HG02884 (cell line): ENCODE results near the gene CLEC4F.
"Not testable (repeated sequence)": the region's sequence is repeated elsewhere in the genome, so short reads cannot be mapped to it uniquely, and the experiment has no call there.

Source experiments
- ATAC-seq: cut with Tn5 transposase; IDR thresholded peaks from one replicate; pipeline ENCODE4 v1.9.1; 2021; ENCODE audit warnings: mild to moderate bottlenecking, moderate library complexity; ENCODE audit not compliant: unreplicated experiment

The CLEC4F gene

DNA sequence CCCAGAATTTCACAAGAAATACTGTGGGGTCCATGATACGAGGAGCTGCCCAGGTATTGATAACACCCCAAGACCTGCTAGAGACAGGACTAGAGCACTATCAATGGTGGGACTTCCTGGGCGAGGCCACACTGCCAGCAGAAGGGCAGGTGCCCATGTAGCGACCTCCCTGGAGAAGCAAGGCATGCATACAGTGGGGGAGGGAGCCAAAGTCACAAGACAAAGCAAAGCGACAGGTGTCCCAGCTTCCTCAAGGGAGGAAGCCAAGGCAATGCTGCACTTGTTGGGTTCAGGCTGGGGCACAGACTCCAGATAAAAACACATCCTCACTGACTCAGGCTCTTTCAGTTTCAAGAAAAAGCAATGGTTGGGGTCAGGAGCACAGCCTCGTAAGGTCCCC is 7.7 kb upstream of the CLEC4F start:
- ATAC-seq: no peak

DNA sequence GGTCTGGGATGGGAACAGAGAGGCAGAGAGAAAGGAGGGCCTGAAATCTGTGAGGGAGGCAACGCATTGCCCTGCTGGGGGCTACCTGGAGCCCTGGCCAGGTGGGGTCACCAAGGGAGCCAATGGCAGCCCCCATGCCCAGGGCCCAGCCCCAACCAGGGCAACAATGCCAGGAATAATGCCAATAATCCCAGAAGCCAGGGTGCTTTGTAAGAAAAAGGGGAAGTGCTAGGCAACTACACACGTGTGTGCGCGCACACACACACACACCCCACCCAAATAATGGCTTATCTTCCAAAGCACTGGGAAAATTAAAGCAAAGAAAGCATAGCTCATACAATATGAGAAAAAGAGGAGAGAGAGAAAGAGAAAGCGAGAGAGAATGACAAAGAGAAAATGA is 7.0 kb upstream of the CLEC4F start:
- no peak for ATAC-seq

DNA sequence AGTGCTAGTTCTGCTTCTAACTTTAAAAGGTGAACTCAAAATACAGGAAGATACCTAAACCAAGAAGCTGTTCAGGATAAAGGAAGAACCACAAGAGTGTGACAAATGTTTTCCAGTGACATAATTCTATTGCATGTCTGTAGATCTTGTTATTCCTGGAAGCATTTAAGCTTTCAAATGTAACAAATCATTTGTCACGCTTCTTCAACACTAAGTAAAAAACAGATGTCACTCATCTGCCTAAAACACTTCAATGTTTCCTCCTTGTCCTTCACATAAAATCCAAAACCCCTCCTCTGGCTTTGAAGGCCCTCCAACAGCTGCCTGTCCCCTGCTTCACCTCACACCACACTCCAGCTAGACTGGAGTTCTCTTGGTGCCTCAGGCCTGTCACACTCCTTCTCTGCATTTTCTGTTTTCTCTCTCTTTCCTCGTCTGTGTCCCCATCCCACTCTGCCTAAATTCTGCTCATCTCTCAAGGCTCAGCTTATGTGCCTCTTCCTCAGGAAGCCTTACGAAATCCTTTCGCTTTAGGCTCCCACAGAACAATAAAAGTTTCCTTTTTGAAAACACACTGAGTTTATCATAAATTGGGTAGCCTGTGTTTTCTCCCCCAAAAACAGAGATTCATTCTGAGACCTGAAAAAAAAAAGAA is 6.4 kb upstream of the CLEC4F start:
- ATAC-seq: no peak

DNA sequence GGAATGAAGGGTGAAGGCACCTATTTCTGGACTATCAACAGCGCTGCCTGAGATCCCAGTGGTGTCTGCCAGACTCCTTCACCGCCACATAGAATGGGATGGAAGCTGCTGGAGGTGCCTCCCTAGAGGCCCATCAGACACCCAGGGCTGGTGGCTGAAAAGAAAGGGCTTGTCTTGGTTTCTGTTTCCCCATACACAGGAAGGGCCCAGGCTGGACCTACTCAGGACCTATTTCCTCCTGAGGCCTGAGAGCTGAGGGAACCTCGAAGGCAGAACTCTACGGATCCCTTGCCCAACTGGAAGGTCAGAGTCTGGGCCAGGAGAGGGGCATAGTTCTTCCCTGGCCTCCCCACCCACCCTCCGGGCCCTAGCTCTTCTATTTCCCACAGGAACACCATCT is 2.9 kb upstream of the CLEC4F start:
- no peak for ATAC-seq

DNA sequence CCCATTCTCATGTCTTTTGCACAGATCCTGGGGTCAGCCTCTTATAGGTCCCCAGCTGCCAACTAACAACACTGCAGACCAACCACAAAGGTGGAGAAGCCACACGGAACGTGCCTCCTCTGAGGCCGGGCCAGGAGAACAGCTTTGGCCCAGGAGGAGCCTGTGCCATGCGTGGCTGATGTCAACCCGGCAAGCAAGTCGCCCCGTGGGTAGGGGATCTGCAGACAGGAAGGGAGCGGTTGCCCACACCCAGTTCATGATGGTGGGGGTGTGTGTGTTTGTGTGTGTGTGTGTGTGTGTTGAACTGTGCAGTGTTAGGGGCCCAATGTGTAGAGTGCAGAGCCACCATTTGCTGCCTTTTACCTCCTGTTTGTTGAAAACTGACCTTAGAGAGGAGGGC is 2.4 kb upstream of the CLEC4F start:
- no peak for ATAC-seq

DNA sequence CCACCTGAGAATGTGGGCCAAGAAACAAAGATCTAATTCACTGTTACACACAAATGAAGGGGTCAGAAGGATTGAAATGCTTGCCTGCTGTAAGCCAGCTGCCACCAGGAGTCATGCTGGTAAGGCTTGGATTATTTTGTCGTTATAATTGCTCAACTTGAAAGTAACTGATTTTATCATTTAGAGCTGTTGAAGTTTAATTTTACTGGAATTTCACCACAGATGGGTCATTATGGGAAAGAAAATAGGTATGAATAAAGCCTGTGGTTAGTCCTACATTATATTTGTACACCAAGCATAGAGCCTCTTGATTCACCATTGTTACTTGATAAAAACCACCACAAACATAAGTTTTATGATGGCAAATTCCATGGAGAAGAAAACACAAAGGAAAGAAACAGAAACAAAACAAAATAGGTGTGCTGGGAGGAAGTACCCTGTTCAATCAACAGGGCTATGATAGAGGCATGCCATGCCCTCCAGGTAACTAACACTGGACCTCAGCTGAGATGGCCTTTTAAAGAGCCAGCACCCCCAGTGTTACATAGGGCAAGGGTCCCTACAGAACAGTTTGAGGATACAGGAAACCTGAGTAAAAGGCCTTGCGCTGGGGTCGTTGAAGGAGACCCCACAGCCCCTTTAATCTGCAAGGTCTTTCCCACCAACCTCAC is 3.0 kb downstream of the CLEC4F start:
- ATAC-seq: no peak

DNA sequence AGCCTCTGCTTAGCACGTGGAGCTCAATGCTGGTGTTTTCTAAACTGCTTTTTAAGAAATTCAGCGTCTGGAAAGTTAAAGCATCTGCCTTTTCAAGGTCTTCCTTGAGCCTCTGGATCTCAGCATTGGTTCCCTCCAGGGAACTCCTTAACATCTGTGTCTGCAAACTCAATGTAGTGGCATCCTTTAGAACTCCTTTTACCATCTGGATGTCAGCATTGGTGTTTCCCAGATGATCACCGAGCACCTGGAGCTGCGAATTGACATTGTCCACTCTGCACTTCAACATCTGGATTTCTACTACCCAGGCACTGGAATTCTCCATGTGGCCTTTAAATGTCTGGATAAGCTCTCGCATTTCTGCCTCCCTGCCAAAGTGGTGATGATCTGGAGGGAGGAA is 3.7 kb downstream of the CLEC4F start:
- no peak for ATAC-seq

DNA sequence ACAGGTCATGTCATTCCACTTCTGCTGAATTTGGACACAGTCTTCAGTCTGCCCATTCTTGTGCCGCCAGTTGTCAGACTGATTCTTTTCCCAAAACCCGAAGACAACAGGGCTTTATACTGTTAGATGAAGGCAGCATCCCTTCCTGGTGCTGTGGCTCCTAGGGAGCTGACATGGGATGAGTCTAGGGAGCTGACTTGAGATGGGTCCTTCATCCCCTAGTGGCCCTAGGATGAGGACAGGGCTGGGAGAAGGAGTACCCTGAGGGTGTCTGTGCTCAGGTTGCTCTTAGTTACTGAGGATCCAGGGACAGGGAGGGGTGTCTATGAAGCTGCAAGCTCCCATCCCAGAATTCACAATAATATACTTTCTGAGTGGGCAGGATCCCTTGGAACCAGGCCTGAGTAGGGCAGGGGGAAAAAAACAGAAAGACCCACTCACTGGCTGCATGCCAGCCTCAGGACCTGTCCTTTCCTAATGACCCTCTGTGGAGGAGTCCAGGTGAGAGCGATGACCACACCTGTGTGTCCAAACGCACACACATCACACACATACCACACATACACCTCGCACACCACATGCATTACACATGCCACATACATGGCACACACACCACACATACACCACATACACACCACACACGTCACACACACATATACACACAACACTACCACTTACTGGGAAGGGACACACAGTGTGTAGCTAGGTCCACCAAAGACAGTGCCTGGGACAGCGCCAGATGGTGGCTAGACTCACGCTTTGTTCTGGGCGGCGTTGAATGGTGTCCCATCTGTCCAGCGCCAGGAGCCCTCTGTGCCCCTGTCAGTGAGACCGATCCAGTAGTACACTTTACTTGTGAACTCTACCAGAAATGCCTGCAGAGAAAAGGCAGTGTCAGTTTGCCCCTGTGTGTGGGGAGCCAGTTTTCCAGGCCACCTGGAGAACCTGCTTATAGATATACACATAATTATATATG is 11.1 kb downstream of the CLEC4F start:
- no peak for ATAC-seq

DNA sequence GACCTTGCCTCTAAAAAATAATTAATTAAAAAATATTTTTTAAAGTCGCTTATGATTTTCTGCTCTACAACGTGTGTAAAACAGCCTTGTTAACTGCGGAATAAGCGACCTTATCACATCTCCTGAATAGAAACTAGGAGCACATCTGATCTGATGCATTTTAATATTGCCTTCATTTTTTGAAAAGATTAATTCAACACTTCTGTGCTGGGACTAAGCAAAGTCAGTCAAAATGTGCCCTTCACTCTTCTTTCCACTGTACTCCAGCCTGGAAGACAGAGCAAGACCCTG is 12.6 kb downstream of the CLEC4F start:
- ATAC-seq: no peak

DNA sequence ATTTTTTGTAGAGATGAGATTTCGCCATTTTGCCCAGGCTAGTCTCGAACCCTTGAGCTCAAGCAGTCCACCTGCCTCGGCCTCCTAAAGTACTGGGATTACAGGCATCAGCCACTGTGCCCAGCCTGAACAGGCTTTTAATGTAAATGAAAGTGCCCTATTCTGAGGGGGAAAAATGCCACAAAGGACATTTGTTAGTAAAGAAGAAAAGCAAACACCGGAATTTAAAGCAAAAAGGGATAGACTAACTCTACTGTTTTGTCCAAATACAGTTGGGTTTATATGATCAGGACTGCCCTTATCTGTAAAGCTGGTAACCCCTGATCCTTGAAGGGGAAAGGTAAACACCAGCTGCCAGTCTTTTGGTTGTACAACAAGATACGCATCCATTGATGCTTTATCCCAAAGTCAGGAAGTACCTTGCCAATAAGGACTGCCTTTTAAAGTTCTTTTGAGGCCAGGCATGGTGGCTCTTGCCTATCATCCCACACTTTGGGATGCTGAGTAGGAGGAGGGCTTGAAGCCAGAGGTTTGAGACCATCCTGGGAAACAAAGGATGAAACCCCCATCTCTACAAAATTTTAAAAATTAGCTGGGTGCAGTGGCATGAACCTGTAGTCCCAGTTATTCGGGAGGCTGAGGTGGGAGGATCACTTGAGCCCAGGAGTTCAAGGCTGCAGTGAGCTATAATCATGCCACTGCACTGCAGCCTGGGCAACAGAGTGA is 13.1 kb downstream of the CLEC4F start:
- no peak for ATAC-seq

DNA sequence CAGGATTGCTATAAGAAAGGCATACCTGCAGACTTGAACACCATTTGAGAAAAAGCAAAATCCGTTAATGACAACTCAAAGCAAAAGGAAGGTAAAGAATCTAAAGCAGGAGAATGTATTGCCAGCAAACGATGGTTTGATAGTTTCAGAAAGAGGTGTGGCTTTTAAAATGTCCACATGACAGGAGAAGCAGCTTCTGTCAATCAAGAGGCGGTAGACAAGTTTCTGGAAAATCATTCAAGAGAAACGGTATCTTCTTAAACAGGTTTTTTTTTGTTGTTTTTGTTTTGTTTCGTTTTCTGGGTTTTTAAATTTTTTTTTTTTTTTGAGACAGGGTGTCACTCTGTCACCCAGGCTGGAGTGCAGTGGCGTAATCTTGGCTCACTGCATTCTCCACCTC is 13.8 kb downstream of the CLEC4F start:
- no peak for ATAC-seq

DNA sequence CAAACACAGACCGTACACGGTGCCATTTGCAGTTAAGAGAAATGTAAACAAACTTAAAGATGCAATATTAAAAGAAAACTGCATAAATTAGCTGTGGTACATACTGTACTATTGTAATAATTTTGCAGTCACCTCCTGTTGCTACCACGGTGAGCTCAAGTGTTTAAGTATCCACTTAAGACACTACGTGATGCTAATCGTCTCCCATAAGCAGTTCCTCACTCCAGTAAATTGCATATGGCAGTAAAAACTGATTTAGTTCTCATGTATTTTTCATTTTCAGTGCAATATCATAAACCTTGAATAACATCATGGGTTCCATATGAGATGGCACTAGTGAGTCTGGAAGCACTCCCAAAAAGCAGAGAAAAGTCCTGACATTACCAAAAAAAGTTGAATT is 14.4 kb downstream of the CLEC4F start:
- no peak for ATAC-seq

DNA sequence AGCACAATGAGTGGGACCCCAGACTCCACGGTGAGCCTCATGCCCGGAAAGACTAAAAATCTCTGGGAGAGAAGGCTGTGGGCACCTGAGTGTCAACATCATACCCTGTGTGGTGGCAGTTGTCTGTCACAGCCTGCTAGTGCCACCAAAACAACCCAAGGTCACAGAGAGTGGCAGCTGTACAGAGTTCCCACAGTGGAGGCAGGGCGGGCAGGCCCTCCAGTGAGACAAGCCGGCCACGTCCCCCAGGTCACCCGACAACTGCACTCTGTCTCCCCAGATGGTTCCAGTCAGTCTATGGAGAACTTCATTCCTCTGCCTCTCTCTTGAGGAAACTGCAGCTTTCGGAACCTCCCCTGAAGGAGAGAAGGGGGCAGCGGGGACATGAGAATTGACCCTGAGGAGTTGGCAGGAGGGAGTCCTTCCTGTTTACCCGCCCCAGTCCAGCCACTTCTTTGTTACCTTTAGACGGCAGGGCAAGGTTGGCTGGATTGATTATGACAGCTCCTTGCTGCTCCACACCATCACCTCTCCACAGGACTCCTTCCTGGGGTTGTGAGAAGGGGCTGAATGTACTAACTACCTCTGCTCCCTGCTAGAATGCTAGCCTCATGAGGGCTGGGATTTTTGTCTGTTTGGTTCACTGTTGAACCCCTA is 18.7 kb downstream of the CLEC4F start:
- ATAC-seq: no peak

DNA sequence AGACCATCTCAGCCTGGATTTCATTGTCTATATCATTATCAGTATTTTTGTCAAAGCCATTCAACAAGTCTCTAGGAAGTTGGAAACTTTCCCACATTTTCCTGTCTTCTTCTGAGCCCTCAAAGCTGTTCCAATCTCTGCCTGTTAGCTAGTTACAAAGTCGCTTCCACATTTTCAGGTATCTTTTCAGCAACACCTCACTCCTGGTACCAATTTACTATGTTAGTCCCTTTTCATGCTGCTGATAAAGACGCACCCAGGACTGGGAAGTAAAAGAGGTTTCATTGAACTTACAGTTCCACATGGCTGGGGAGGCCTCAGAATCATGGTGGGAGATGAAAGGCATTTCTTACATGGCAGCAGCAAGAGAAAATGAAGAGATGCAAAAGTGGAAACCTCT is 20.7 kb downstream of the CLEC4F start:
- no peak for ATAC-seq

DNA sequence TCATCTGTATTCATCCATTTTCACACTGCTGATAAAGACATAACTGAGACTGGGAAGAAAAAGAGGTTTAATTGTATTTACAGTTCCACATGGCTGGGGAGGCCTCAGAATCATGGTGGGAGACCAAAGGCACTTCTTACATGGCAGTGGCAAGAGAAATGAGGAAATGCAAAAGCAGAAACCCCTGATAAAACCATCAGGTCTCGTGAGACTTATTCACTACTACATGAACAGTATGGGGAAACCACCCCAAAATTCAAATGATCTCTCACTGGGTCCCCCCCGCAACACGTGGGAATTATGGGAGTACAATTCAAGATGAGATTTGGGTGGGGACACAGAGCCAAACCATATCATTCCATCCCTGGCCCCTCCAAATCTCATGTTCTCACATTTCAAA is 22.4 kb downstream of the CLEC4F start:
- not testable (repeated sequence) for ATAC-seq

DNA sequence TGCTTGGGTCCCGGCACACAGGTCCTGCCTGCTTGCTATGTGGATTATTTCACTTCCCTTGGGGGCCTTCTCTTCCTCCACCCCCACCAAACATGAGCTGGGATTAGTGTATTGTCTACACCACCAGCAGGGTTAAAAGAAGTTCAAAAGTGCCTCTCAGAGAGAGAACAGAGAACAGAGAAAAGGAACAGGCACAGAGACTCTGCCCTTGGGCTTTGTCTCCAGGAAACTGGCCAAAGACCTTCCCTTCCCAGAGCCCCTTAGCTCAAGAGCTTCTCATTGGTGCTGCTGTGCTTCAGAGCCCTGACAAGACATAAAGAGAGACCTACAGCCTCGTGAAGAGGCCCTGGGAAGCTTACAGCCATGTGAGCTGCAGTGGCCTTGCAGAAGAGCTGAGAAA is 22.9 kb downstream of the CLEC4F start:
- ATAC-seq: no peak

DNA sequence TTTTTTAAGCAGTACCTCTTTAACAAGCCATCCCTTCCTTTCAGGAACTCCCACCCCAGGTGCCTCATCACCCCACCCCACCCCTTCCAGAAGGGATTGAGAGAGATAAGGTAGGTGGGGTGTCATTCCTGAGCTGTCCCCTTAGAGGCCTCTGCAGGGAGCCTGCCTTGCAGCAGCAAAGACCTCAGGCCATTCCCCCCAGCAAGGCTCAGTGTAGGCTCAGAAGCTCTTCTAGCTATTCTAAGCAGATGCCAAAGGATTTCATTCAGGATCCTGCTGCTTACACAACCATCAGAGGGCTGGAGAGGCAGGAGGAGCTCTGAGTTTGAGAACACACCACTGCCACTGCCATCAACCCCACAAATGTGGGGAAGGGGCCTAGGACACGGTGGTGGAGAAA is 24.1 kb downstream of the CLEC4F start:
- no peak for ATAC-seq

DNA sequence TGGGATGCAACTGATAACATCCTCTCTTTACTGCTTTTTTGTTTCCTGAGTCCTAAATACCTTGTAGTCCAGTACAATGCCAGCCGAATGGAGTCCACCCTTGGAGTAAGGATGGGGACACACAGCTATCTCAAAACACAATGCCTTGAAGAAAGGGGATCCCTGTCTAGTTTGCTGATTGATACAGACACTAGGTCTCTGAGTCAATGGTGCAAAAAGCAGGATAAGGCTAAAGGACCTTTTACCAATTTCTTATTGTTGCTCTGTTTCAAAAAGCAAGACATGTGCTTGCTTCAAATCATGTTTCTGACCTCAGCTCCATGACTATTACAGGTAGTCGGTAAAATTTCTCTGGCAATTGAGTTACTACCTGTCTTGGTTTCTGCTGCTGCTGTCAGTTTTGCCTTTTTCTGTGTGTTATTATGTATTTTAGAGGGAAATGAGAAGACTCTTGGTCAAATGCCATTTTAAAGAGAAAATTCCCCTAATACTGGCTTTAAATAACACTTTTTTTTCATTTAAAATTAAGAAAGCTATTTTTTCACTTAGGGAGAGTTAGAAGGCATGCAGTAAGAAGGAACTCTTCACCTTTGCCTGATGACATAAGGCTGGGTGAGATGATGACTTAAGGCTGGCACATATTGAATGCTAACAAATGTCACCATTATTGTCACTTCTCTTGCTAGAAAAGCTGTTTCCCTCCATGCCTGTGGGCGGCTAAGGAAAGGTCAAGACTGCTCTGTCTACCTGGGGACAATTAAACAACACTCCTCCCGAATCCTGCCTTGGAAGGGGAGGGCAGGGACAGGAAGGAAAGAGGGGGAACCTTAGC is 25.0 kb downstream of the CLEC4F start:
- no peak for ATAC-seq

DNA sequence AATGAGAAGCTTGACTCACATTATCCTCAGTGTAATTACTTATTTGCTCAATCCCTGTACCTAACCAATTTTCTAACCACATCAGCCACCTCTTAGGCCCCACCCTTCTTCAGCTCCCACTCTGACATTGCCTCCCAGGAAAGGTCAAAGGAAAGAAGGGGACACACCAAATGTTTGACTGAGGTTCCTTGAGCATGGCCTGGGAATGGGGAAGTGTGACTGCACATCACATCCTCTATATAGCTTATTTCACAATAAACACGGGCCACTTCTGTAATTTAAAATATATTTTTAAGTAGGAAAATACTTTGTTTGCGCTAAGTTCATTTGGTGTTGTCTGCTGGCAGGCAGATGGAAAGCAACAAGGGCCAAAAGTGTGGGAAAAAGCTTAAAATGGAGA is 26.9 kb downstream of the CLEC4F start:
- ATAC-seq: no peak
